ENCODE measurements around the gene DTX1. TPM values are rescaled to one million over a fixed set of nuclear protein-coding genes. Genes with fewer than 3 reads are reported as not detected.

DTX1 gene
- total and polyA plus RNA-seq, 4 donors: 1.3 to 4.9 (median 2.2) TPM

DNA sequence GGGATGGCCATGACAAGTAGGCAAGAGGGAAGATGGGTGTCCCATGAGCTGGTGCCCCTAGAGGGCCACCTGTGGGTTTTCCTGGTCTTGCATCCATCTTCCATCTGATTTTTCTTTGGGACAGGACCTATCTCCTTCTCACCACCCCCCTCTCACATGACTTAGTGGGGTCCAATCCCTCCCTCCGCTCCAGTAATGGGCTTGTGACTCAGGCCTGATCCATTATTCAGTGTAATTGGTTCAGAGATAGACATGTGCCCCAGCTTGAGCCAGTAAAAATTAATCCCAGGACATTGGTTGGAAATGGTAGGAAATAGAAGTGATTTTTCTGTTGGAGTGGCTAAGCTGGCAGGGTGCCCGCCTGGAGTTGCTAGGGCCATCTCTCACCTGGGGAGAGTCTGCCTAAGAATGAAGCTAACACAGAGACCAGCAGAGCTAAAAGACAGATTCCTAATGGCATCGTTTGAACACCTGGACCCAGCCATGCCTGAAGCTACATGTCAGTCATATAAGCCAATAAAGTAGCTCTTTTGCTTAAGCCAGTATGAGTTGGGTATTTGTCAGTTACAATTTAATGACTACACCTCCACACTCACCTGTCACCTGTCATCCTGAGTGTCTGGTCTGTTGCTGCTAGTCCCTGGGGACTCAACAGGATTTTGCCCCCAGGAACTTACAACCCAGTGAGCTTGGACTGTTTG is 64.3 kb downstream of the DTX1 start:
- TF ChIP-seq, protein P1, sequence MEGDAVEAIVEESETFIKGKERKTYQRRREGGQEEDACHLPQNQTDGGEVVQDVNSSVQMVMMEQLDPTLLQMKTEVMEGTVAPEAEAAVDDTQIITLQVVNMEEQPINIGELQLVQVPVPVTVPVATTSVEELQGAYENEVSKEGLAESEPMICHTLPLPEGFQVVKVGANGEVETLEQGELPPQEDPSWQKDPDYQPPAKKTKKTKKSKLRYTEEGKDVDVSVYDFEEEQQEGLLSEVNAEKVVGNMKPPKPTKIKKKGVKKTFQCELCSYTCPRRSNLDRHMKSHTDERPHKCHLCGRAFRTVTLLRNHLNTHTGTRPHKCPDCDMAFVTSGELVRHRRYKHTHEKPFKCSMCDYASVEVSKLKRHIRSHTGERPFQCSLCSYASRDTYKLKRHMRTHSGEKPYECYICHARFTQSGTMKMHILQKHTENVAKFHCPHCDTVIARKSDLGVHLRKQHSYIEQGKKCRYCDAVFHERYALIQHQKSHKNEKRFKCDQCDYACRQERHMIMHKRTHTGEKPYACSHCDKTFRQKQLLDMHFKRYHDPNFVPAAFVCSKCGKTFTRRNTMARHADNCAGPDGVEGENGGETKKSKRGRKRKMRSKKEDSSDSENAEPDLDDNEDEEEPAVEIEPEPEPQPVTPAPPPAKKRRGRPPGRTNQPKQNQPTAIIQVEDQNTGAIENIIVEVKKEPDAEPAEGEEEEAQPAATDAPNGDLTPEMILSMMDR (IDR thresholded peaks at IDR 0.05; ENCODE audit: control extremely low read depth, extremely low read depth): no peak
- DNase-seq (no peak), ATAC-seq (ENCODE audit: insufficient read depth, low FRiP score) (no peak)
- H3K27ac ChIP-seq (ENCODE audit: low read depth in 1 of 2, low read length in 1 of 2): no peak overlapping the region
- no peaks in the 10 kb centered on the region for H3K27me3 ChIP-seq (ENCODE audit: control insufficient read depth in 3 of 3, insufficient read depth in 3 of 3, low read length in 2 of 3)
- H3K4me3 ChIP-seq: no peak overlapping the region
- peaks cover 0 to 12% (median 2%) of the 10 kb centered on the region in 4 donors for H3K9me3 ChIP-seq (ENCODE audit: control insufficient read depth in 4 of 4, insufficient read depth in 3 of 4, low read length in 3 of 4)
- WGBS, 2 donors: 76 to 88% methylated on average over 3 of the region's 3 CpGs
- no peak overlapping the region for H3K9ac ChIP-seq (ENCODE audit: insufficient read depth in 1 of 2, low read length in 2 of 2)
- no peaks in the 10 kb centered on the region for H3K36me3 ChIP-seq (ENCODE audit: control insufficient read depth in 4 of 4, insufficient read depth in 4 of 4, low read length in 4 of 4)
- H3K4me1 ChIP-seq (ENCODE audit: control insufficient read depth in 5 of 5, insufficient read depth in 5 of 5, low read length in 5 of 5): no peaks in the 10 kb centered on the region

DNA sequence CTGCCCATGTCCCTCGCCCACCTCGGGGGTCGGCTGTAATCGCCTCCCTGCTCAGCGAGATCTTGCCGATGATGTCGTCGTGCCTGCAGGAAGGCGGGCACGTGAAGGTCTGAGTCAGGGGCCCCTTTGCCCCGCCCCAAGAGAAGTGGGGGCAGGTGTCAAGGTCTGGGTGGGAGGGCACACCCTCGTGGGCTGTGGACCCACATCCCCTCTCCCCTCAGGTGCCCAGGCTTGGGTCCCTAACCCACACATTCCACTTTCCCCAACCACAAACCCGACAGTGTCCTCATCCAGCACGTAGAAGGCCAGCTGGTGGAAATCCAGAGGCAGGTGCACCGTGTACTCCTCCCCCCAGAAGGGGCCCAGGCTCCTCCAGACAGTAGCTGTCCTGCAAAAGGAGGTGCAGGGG is 71.3 kb downstream of the DTX1 start:
- no peaks in the 10 kb centered on the region for H3K4me1 ChIP-seq (ENCODE audit: control insufficient read depth in 5 of 5, insufficient read depth in 5 of 5, low read length in 5 of 5)
- H3K27ac ChIP-seq (ENCODE audit: low read depth in 1 of 2, low read length in 1 of 2): no peak overlapping the region
- no peaks in the 10 kb centered on the region for H3K36me3 ChIP-seq (ENCODE audit: control insufficient read depth in 4 of 4, insufficient read depth in 4 of 4, low read length in 4 of 4)
- no peak overlapping the region for H3K4me3 ChIP-seq
- no peak for DNase-seq
- WGBS, 2 donors: 37 to 40% methylated on average over 15 of the region's 15 CpGs
- ATAC-seq (ENCODE audit: insufficient read depth, low FRiP score): no peak
- peaks cover 0 to 9% (median 2%) of the 10 kb centered on the region in 4 donors for H3K9me3 ChIP-seq (ENCODE audit: control insufficient read depth in 4 of 4, insufficient read depth in 3 of 4, low read length in 3 of 4)
- no peaks in the 10 kb centered on the region for H3K27me3 ChIP-seq (ENCODE audit: control insufficient read depth in 3 of 3, insufficient read depth in 3 of 3, low read length in 2 of 3)
- no peak overlapping the region for H3K9ac ChIP-seq (ENCODE audit: insufficient read depth in 1 of 2, low read length in 2 of 2)
- TF ChIP-seq, protein P1 (IDR thresholded peaks at IDR 0.05; ENCODE audit: control extremely low read depth, extremely low read depth): no peak

DNA sequence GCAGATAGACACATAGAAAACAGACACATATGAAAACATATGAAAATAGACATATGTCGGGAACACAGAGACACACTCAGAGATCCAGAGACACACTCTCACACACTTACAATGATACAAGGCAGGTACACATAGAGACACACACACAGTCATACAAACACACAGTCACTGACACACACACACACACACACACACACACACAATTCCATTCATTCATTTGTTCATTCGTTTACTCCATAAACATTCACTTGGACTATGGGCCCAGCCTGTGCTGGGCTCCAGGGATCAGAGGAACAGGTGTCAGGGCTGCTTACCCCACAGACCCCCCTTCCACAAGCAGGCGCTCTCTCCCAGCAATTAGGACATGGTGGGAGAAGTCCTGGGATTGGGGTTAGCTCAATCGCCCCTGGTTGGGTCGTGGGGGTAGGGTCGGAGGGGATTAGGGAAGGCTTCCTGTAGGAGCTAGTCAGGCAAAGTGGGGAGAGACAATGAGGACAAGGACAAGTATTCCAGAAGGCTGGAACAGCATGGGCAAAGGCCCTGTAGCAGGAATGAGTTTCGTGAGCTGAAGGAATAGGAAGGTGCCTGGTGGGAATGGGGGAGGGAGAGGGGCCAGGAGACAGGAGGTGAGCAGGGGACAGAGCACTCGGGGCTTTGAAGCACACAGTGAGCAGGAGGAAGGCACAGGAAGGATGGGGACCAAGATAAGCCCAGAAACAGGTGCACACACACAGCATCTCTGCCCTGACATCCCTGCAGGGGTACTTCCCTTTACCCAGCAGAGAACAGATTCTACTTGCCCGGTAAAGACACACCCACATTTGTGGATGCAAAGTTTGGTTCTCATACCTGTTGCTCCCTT is 72.5 kb downstream of the DTX1 start:
- Histone ChIP-seq H3K27me3 (ENCODE audit: control insufficient read depth in 3 of 3, insufficient read depth in 3 of 3, low read length in 2 of 3) (no peaks in the 10 kb centered on the region), H3K9ac (ENCODE audit: insufficient read depth in 1 of 2, low read length in 2 of 2) (no peak overlapping the region), H3K27ac (ENCODE audit: low read depth in 1 of 2, low read length in 1 of 2) (no peak overlapping the region), H3K4me1 (ENCODE audit: control insufficient read depth in 5 of 5, insufficient read depth in 5 of 5, low read length in 5 of 5) (no peaks in the 10 kb centered on the region), H3K4me3 (no peak overlapping the region), H3K9me3 (ENCODE audit: control insufficient read depth in 4 of 4, insufficient read depth in 3 of 4, low read length in 3 of 4) (peaks cover 0 to 4% (median 0%) of the 10 kb centered on the region in 4 donors), H3K36me3 (ENCODE audit: control insufficient read depth in 4 of 4, insufficient read depth in 4 of 4, low read length in 4 of 4) (no peaks in the 10 kb centered on the region)
- TF ChIP-seq, protein P1 (IDR thresholded peaks at IDR 0.05; ENCODE audit: control extremely low read depth, extremely low read depth): no peak
- WGBS, 2 donors: 55 to 63% methylated on average over 9 of the region's 9 CpGs
- ATAC-seq (ENCODE audit: insufficient read depth, low FRiP score) (no peak), DNase-seq (no peak)

All from lung (tissue), 12 donors.